ENCODE measurements around the gene CACNG6.
A peak's percentile ranks its signal among the peaks of the same experiment; 100 is the strongest.

Gene CACNG6

DNA sequence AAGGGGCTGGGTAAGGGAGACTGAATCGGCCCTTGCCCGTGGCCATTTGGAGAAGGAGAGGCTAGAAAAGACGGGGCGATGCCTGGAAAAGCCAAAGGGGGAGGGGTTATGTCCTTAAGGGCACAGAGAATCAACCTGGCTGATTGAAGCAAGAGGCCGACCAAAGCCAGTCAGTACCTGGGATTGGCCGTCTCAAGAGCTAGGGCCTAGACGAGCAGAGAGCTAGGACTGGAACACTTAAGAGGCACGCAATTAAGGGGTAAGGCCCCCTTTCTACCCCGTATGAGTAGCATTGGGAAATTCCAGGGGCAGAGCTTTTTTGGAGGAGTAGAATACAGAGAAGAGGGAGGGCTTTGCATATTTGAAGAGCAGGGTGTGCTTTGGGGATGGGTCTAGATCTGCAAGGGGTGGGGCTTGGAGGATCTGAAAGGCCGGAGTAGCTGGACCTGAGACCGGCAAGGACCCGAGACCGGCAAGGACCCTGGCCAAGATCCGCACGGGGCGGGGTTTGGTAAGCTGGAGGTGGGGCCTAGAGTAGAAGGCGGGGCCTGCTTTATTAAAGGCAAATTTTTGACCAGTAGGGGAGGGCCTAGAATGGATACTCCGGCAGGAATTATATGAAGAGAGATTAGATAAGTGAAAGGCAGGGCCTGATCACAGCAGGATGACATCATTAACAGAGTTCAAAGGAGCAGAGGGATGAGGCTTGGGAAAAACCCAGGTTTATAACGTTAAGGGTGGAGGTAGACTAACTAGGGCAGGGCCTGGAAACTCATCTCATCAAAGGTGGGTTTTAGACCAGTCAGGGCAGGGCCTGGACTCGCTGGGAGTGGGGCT, 10.7 kb upstream of the CACNG6 start:
- peak overlapping the region; percentile 57 for H3K27ac ChIP-seq
- TF ChIP-seq, protein P1, sequence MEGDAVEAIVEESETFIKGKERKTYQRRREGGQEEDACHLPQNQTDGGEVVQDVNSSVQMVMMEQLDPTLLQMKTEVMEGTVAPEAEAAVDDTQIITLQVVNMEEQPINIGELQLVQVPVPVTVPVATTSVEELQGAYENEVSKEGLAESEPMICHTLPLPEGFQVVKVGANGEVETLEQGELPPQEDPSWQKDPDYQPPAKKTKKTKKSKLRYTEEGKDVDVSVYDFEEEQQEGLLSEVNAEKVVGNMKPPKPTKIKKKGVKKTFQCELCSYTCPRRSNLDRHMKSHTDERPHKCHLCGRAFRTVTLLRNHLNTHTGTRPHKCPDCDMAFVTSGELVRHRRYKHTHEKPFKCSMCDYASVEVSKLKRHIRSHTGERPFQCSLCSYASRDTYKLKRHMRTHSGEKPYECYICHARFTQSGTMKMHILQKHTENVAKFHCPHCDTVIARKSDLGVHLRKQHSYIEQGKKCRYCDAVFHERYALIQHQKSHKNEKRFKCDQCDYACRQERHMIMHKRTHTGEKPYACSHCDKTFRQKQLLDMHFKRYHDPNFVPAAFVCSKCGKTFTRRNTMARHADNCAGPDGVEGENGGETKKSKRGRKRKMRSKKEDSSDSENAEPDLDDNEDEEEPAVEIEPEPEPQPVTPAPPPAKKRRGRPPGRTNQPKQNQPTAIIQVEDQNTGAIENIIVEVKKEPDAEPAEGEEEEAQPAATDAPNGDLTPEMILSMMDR (IDR thresholded peaks at IDR 0.05), result no peak
- TF ChIP-seq ZFX (IDR thresholded peaks at IDR 0.05; ENCODE audit: borderline replicate concordance), result no peak

DNA sequence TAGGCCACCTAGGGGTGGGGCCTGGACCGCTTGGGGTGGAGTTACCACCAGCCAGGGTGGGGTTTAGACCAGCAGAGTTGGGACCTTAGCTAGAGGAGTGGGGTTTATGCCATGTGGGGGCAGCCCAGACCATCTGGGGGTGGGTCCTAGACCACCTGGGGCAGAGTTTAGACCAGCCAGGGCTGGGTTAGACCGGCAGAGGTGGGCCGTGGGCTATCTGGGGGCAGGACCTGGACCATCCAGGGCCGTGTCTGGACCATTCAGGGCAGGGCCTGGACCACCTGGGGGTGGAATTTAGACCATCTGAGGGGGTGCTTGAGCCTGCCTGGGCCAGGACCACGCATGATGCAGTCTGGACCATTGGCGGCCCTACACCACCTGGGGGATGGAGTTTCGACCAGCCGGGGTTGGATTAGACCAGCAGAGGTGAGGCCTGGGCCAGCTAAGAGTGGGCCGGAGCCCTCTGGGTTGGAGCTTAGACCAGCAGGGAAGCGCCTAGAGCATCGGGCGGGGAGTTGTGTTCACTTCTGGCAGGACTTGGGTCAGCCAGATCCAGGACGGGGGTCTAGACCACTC, 10.0 kb upstream of the CACNG6 start:
- no peak overlapping the region for H3K27ac ChIP-seq

DNA sequence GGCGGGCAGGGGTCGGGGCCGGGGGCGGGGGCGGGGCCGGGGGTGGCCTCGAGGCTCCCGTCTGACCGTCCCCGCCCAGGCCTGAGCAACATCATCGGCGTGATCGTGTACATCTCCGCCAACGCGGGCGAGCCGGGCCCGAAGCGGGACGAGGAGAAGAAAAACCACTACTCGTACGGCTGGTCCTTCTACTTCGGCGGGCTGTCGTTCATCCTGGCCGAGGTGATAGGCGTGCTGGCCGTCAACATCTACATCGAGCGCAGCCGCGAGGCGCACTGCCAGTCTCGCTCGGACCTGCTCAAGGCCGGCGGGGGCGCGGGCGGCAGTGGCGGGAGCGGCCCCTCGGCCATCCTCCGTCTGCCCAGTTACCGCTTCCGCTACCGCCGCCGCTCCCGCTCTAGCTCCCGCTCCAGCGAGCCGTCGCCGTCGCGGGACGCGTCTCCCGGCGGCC, 9.4 kb upstream of the CACNG6 start:
- no peak overlapping the region for H3K27ac ChIP-seq
- TF ChIP-seq, protein P1 (IDR thresholded peaks at IDR 0.05), result no peak
- TF ChIP-seq ZFX (IDR thresholded peaks at IDR 0.05; ENCODE audit: borderline replicate concordance), result no peak

More for the DNA sequence above, 10.0 kb upstream of the CACNG6 start:
- no peak for TF ChIP-seq ZFX (IDR thresholded peaks at IDR 0.05; ENCODE audit: borderline replicate concordance)
- TF ChIP-seq, protein P1 (IDR thresholded peaks at IDR 0.05), result no peak

DNA sequence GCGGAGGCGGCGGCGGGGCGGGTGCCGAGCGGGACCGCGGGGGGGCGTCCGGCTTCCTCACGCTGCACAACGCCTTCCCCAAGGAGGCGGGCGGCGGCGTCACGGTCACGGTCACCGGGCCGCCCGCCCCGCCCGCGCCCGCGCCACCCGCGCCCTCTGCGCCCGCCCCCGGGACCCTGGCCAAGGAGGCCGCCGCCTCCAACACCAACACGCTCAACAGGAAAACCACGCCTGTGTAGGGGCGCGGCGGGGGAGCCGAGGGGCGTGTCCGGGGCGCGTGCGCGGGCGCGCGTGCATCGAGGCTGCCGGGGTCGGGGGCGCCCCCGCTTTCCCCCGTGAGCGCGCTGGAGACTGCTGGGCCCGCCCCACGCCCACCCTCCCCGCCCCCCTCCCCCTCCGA, 8.8 kb upstream of the CACNG6 start:
- H3K27ac ChIP-seq, result no peak overlapping the region
- TF ChIP-seq, protein P1 (IDR thresholded peaks at IDR 0.05), result no peak
- TF ChIP-seq ZFX (IDR thresholded peaks at IDR 0.05; ENCODE audit: borderline replicate concordance), result no peak

DNA sequence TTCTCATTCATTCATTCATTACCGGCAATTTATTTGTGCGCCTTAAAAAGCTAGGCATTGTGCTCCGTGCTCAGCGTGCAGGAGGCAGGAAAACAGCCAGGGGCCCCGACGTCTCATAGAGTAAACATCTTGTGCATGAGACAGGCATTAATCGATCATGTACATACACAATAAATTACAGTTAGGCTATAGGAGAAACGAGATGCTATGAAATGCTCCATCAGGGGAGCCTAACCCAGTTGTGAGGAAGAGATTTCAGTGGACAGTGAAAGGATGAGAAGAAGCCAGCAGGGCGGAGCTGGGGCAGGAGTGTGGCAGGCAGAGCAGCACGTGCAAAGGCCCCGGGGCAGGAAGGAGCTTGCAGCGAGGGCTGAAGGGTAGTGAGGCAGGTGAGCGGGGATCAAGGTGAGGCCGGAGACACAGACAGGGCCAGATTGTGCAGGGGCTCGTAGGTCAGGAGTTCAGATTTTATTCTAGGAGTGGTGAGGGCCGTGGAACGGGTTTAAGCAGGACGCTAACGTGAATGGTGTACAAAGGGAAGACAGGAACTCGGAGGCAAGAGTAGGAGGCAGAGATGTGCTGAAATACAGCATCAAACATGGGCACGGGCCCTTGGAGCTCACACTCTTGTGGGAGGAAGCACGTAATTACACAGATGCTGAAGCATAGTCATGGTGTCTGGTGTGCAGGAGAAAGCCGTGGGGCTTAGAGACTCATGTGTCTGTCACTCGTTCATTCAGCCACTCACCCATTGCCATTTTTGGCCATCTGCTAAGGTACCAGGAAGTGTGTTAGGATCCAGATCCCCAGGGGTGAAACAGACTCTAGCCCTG, 7.8 kb upstream of the CACNG6 start:
- no peak overlapping the region for H3K27ac ChIP-seq
- no peak for TF ChIP-seq ZFX (IDR thresholded peaks at IDR 0.05; ENCODE audit: borderline replicate concordance)
- TF ChIP-seq, protein P1 (IDR thresholded peaks at IDR 0.05), result no peak

DNA sequence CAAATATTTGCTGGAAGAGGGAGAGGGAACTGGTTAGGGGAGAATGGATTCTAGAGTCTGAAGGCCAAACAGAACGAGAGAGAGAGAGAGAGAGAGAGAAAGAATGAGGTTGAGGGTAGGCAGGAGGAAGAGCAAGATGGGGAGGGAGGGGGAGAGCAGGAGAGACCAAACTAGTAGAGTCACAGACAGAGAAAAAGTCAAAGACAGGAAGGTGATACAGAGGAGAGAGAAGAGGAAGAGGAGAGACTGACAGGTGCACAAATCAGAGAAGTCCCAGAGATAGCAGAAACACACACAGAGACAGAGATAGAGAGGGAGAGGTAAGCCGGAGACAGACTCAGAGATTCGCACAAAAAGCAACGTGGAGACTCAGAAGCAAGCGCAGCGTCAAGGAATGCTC, 5.6 kb upstream of the CACNG6 start:
- H3K27ac ChIP-seq, result no peak overlapping the region
- TF ChIP-seq, protein P1 (IDR thresholded peaks at IDR 0.05), result no peak
- TF ChIP-seq ZFX (IDR thresholded peaks at IDR 0.05; ENCODE audit: borderline replicate concordance), result no peak

Measured in 22Rv1 (cell line).